ENCODE results near the gene OPCML. TPM values are rescaled to one million over a fixed set of nuclear protein-coding genes. Genes with fewer than 3 reads are reported as not detected.

OPCML gene
- total RNA-seq, 1 experiment from 2014 or later = 0.94 TPM

- no CpG with 5 or more reads among the region's 3 CpGs for WGBS (ENCODE audit: extremely low coverage, insufficient read length, low lambda C conversion rate)
- peaks cover 0 to 3% of the 10 kb centered on the region in 2 experiments; a peak in 2 of 5 replicates for H3K9me3 Mint-ChIP-seq
- Histone ChIP-seq H3K23ac (ENCODE audit: insufficient read length, low read depth, low read length) (no peak overlapping the region), H3K9me3 (ENCODE audit: control insufficient read depth, low read depth, low read length) (no peaks in the 10 kb centered on the region), H3K79me1 (ENCODE audit: insufficient read depth, low read depth, low read length, poor library complexity, severe bottlenecking) (no peaks in the 10 kb centered on the region), H2AK5ac (ENCODE audit: insufficient read length, low read length) (no peak overlapping the region), H3K9ac (ENCODE audit: extremely low read depth, insufficient read length, low read length) (no peak overlapping the region), H2BK120ac (ENCODE audit: low read depth, low read length, poor library complexity, severe bottlenecking) (no peak overlapping the region), H3K4me2 (ENCODE audit: insufficient read depth, insufficient read length, low read length) (no peak overlapping the region), H2BK15ac (ENCODE audit: low read depth, low read length) (no peak overlapping the region), H3K27ac (ENCODE audit: insufficient read length, low read depth, low read length) (no peak overlapping the region), H4K5ac (ENCODE audit: insufficient read length, low read depth, low read length) (no peak overlapping the region), H3K14ac (ENCODE audit: insufficient read depth, low read length) (no peak overlapping the region), H2BK20ac (ENCODE audit: low read depth, low read length, poor library complexity, severe bottlenecking) (no peak overlapping the region), H3K18ac (ENCODE audit: insufficient read length, low read depth, low read length) (no peak overlapping the region), H3K27me3 (ENCODE audit: insufficient read depth, low read length) (no peaks in the 10 kb centered on the region), H3K4ac (ENCODE audit: low read depth, low read length) (no peak overlapping the region), H2AFZ (ENCODE audit: low read length) (no peak overlapping the region), H3K56ac (ENCODE audit: insufficient read length, low read depth, low read length) (no peak overlapping the region), H3T11ph (ENCODE audit: low read length) (no peak overlapping the region), H4K91ac (ENCODE audit: insufficient read length, low read depth, low read length) (no peak overlapping the region), H4K20me1 (ENCODE audit: control insufficient read depth, insufficient read depth, insufficient read length) (no peaks in the 10 kb centered on the region), H3K23me2 (ENCODE audit: insufficient read length, low read depth, low read length, poor library complexity, severe bottlenecking) (no peaks in the 10 kb centered on the region), H3K4me1 (ENCODE audit: insufficient read depth, low read length) (no peaks in the 10 kb centered on the region; the same call in 1 of the 2 replicates), H3K79me2 (ENCODE audit: insufficient read depth, low read length) (no peaks in the 10 kb centered on the region), H2BK12ac (ENCODE audit: insufficient read length, low read depth, low read length) (no peak overlapping the region), H4K8ac (replicated peaks; ENCODE audit: insufficient read length, low read depth, low read length) (no peak overlapping the region), H2BK5ac (ENCODE audit: insufficient read length, low read length) (no peak overlapping the region)
- H3K4me3 Mint-ChIP-seq = no peak overlapping the region
- peaks cover 0 to 5% (median 2%) of the 10 kb centered on the region in 3 experiments; a peak in 4 of 7 replicates for H3K36me3 Mint-ChIP-seq (ENCODE audit: insufficient read depth in 1 of 3, low read depth in 3 of 3)
- peaks cover 2% of the 10 kb centered on the region; the same call in 1 of the 2 replicates for H3K27me3 Mint-ChIP-seq (ENCODE audit: low read depth)
- H3K4me1 Mint-ChIP-seq = no peaks in the 10 kb centered on the region
- TF ChIP-seq CTCF (conservative IDR thresholded peaks at IDR 0.05) = no peak
- no peak overlapping the region for H3K27ac Mint-ChIP-seq
- DNase-seq = no peak
These were observed 182.3 kb downstream of the OPCML start for GRCh38 chr11:133350045-133350444.

Measured in H9 (cell line).